Measurements from ENCODE around the gene RPIA.
"Not testable (repeated sequence)": the region's sequence is repeated elsewhere in the genome, so short reads cannot be mapped to it uniquely, and the experiment has no call there.

Gene RPIA

GRCh38 chr2:88765154-88765888 is 73.8 kb downstream of the RPIA start:
- Mint-ChIP-seq H3K4me1 (peaks cover 7% of the 10 kb centered on the region), H3K36me3 (no peaks in the 10 kb centered on the region), H3K9me3 (no peaks in the 10 kb centered on the region), H3K27ac (no peak overlapping the region), H3K4me3 (peak overlapping the region; percentile 42)
- DNase-seq (ENCODE audit: low spot score in 2 of 2) (no peak), ATAC-seq (no peak)

- H3K27ac Mint-ChIP-seq; DNase-seq (ENCODE audit: low spot score in 2 of 2); ATAC-seq; H3K36me3 Mint-ChIP-seq; H3K9me3 Mint-ChIP-seq; H3K4me1 Mint-ChIP-seq: not testable (repeated sequence)
- H3K4me3 Mint-ChIP-seq: peak overlapping the region; percentile 42
Observed at GRCh38 chr2:88765889-88766481, 74.5 kb downstream of the RPIA start.

- DNase-seq (ENCODE audit: low spot score in 2 of 2) (no peak), ATAC-seq (no peak)
- Mint-ChIP-seq H3K36me3 (no peaks in the 10 kb centered on the region), H3K4me1 (peaks cover 7% of the 10 kb centered on the region), H3K4me3 (no peak overlapping the region), H3K9me3 (no peaks in the 10 kb centered on the region), H3K27ac (no peak overlapping the region)
Observed at GRCh38 chr2:88770016-88770415, 78.5 kb downstream of the RPIA start.

- not testable (repeated sequence) for H3K4me3 Mint-ChIP-seq; DNase-seq (ENCODE audit: low spot score in 2 of 2)
- ATAC-seq: peak; percentile 24
Observed at GRCh38 chr2:88773233-88774028, 82.0 kb downstream of the RPIA start.

GRCh38 chr2:88789213-88789612 is 97.7 kb downstream of the RPIA start:
- H3K36me3 Mint-ChIP-seq; H3K9me3 Mint-ChIP-seq; H3K4me1 Mint-ChIP-seq; H3K27ac Mint-ChIP-seq; DNase-seq (ENCODE audit: low spot score in 2 of 2); H3K4me3 Mint-ChIP-seq; ATAC-seq: not testable (repeated sequence)

More at GRCh38 chr2:88773233-88774028, 82.0 kb downstream of the RPIA start:
- not testable (repeated sequence) for H3K9me3 Mint-ChIP-seq, H3K36me3 Mint-ChIP-seq, H3K4me1 Mint-ChIP-seq, H3K27ac Mint-ChIP-seq

- H3K36me3 Mint-ChIP-seq; ATAC-seq; H3K4me3 Mint-ChIP-seq; H3K9me3 Mint-ChIP-seq; H3K4me1 Mint-ChIP-seq; DNase-seq (ENCODE audit: low spot score in 2 of 2); H3K27ac Mint-ChIP-seq: not testable (repeated sequence)
Observed at GRCh38 chr2:88795932-88796331, 104.5 kb downstream of the RPIA start.

GRCh38 chr2:88796523-88796922 is 105.0 kb downstream of the RPIA start:
- H3K4me3 Mint-ChIP-seq; DNase-seq (ENCODE audit: low spot score in 2 of 2); H3K4me1 Mint-ChIP-seq; H3K36me3 Mint-ChIP-seq; H3K9me3 Mint-ChIP-seq; H3K27ac Mint-ChIP-seq; ATAC-seq: not testable (repeated sequence)

GRCh38 chr2:88797164-88797563 is 105.7 kb downstream of the RPIA start:
- H3K36me3 Mint-ChIP-seq: not testable (repeated sequence)

More at GRCh38 chr2:88797164-88797563, 105.7 kb downstream of the RPIA start:
- H3K9me3 Mint-ChIP-seq; H3K4me1 Mint-ChIP-seq; ATAC-seq; H3K27ac Mint-ChIP-seq; DNase-seq (ENCODE audit: low spot score in 2 of 2); H3K4me3 Mint-ChIP-seq: not testable (repeated sequence)

Data from stimulated activated effector memory CD8-positive, alpha-beta T cell treated with anti-CD3 and anti-CD28 coated beads, Interleukin-12 subunit alpha, Interleukin-12 subunit beta, amount 100 ng/mL, for 72 hours (primary cell).